ENCODE results near the gene CDKN3.
"Not testable (repeated sequence)": the region's sequence is repeated elsewhere in the genome, so short reads cannot be mapped to it uniquely, and the experiment has no call there.

Gene CDKN3

GRCh38 chr14:54453252-54453651 is 56.4 kb downstream of the CDKN3 start:
- Histone ChIP-seq H3K4me2 (ENCODE audit: low read depth, low read length, poor library complexity, severe bottlenecking) (no peak overlapping the region), H3K9me3 (ENCODE audit: insufficient read depth, low read depth, low read length) (no peaks in the 10 kb centered on the region), H3K4me3 (ENCODE audit: low read length, poor library complexity, severe bottlenecking) (no peak overlapping the region), H3F3A (ENCODE audit: low read depth) (no peaks in the 10 kb centered on the region), H4K20me1 (ENCODE audit: insufficient read depth, low read length, poor library complexity, severe bottlenecking) (no peaks in the 10 kb centered on the region), H3K36me3 (ENCODE audit: insufficient read depth, low read length) (no peaks in the 10 kb centered on the region), H3K9ac (ENCODE audit: low read depth, low read length, poor library complexity, severe bottlenecking) (no peak overlapping the region), H3K79me2 (ENCODE audit: insufficient read depth, low read length) (no peaks in the 10 kb centered on the region), H3K4me1 (ENCODE audit: insufficient read depth, low read length, poor library complexity, severe bottlenecking) (no peaks in the 10 kb centered on the region), H3K9me2 (replicated peaks; ENCODE audit: low read depth, low read length) (no peaks in the 10 kb centered on the region), H2AFZ (ENCODE audit: low read length) (no peak overlapping the region), H3K27me3 (ENCODE audit: insufficient read depth, low read length, poor library complexity, severe bottlenecking) (no peaks in the 10 kb centered on the region)
- TF ChIP-seq EZH2phosphoT487 (IDR thresholded peaks at IDR 0.05; ENCODE audit: borderline replicate concordance) (no peak), CTCF (conservative IDR thresholded peaks at IDR 0.05; ENCODE audit: low read length) (no peak)

GRCh38 chr14:54453990-54454389 is 57.2 kb downstream of the CDKN3 start:
- not testable (repeated sequence) for H3K9ac ChIP-seq (ENCODE audit: low read depth, low read length, poor library complexity, severe bottlenecking); H4K20me1 ChIP-seq (ENCODE audit: insufficient read depth, low read length, poor library complexity, severe bottlenecking); H3K27me3 ChIP-seq (ENCODE audit: insufficient read depth, low read length, poor library complexity, severe bottlenecking); H3K36me3 ChIP-seq (ENCODE audit: insufficient read depth, low read length); H2AFZ ChIP-seq (ENCODE audit: low read length); H3F3A ChIP-seq (ENCODE audit: low read depth); H3K9me2 ChIP-seq (replicated peaks; ENCODE audit: low read depth, low read length); H3K4me3 ChIP-seq (ENCODE audit: low read length, poor library complexity, severe bottlenecking); H3K9me3 ChIP-seq (ENCODE audit: insufficient read depth, low read depth, low read length); H3K4me1 ChIP-seq (ENCODE audit: insufficient read depth, low read length, poor library complexity, severe bottlenecking); H3K4me2 ChIP-seq (ENCODE audit: low read depth, low read length, poor library complexity, severe bottlenecking); H3K79me2 ChIP-seq (ENCODE audit: insufficient read depth, low read length)

DNA sequence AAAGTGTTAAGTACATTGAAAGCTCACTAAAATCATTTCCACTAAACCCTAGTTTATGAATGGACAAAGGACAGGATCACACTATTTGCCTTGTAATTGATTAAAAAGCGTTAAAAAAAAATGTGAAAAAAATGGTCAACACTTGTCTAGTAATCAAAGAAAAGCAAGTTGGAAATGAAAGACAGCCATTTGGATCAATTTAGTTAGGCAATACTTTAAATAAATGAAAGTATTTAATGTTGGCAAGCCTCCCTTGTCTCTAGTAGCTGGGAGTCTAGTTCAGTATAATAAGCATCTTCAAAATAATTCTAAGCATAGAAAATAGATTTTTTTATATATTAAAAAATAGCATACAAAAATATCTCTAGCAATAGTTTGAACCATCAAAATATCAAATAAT is 58.6 kb downstream of the CDKN3 start:
- Histone ChIP-seq H2AFZ (ENCODE audit: low read length) (no peak overlapping the region), H3K9me3 (ENCODE audit: insufficient read depth, low read depth, low read length) (peaks cover 8% of the 10 kb centered on the region; the same call in 1 of the 2 replicates), H3K9ac (ENCODE audit: low read depth, low read length, poor library complexity, severe bottlenecking) (no peak overlapping the region), H3K79me2 (ENCODE audit: insufficient read depth, low read length) (no peaks in the 10 kb centered on the region), H3K4me3 (ENCODE audit: low read length, poor library complexity, severe bottlenecking) (no peak overlapping the region), H3K4me1 (ENCODE audit: insufficient read depth, low read length, poor library complexity, severe bottlenecking) (no peaks in the 10 kb centered on the region), H4K20me1 (ENCODE audit: insufficient read depth, low read length, poor library complexity, severe bottlenecking) (no peaks in the 10 kb centered on the region), H3F3A (ENCODE audit: low read depth) (no peaks in the 10 kb centered on the region), H3K27me3 (ENCODE audit: insufficient read depth, low read length, poor library complexity, severe bottlenecking) (no peaks in the 10 kb centered on the region), H3K4me2 (ENCODE audit: low read depth, low read length, poor library complexity, severe bottlenecking) (no peak overlapping the region), H3K36me3 (ENCODE audit: insufficient read depth, low read length) (no peaks in the 10 kb centered on the region), H3K9me2 (replicated peaks; ENCODE audit: low read depth, low read length) (no peaks in the 10 kb centered on the region)
- TF ChIP-seq CTCF (conservative IDR thresholded peaks at IDR 0.05; ENCODE audit: low read length) (no peak), EZH2phosphoT487 (IDR thresholded peaks at IDR 0.05; ENCODE audit: borderline replicate concordance) (no peak)

DNA sequence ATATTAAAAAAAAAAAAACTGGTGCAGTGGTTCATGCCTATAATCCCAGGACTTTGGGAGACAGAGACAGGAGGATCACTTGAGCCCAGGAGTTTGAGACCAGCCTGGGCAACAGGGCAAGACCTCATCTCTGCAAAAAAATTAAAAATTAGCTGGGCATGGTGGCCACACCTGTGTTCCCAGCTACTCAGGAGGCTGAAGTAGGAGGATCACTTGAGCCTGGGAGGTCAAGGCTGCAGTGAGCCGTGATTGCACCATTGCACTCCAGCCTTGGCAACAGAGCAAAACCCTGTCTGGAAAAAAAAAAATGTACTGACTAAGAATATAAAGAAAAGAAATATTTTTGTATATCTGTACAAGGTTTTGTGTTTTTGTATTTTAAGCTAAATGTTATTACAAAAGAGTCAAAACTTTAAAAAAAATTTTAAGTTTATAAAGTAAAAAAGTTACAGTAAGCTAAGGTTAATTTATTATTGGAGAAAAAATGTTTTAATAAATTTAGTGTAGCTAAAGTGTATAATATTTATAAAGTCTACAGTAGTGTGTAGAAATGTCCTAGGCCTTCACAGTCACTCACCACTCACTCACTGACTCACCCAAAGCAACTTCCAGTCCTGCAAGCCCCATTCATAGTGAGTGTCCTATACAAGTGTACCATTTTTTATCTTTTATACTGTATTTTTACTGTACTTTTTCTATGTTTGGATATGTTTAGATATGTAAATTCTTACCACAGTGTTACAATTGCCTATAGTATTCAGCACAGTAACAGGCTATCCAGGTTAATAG is 60.2 kb downstream of the CDKN3 start:
- not testable (repeated sequence) for H3K36me3 ChIP-seq (ENCODE audit: insufficient read depth, low read length); H3K4me2 ChIP-seq (ENCODE audit: low read depth, low read length, poor library complexity, severe bottlenecking)

More for the DNA sequence above, 60.2 kb downstream of the CDKN3 start:
- not testable (repeated sequence) for H3K9me3 ChIP-seq (ENCODE audit: insufficient read depth, low read depth, low read length); H3F3A ChIP-seq (ENCODE audit: low read depth); H3K9me2 ChIP-seq (replicated peaks; ENCODE audit: low read depth, low read length); H3K9ac ChIP-seq (ENCODE audit: low read depth, low read length, poor library complexity, severe bottlenecking); H2AFZ ChIP-seq (ENCODE audit: low read length); H3K4me1 ChIP-seq (ENCODE audit: insufficient read depth, low read length, poor library complexity, severe bottlenecking); H3K79me2 ChIP-seq (ENCODE audit: insufficient read depth, low read length); H3K27me3 ChIP-seq (ENCODE audit: insufficient read depth, low read length, poor library complexity, severe bottlenecking); H3K4me3 ChIP-seq (ENCODE audit: low read length, poor library complexity, severe bottlenecking); H4K20me1 ChIP-seq (ENCODE audit: insufficient read depth, low read length, poor library complexity, severe bottlenecking)

Data from Loucy (cell line).